ENCODE results near the gene MPPED2. TPM values are rescaled to one million over a fixed set of nuclear protein-coding genes. Genes with fewer than 3 reads are reported as not detected.

MPPED2 gene
- polyA plus RNA-seq, 1 donor, result 6.5 TPM

DNA sequence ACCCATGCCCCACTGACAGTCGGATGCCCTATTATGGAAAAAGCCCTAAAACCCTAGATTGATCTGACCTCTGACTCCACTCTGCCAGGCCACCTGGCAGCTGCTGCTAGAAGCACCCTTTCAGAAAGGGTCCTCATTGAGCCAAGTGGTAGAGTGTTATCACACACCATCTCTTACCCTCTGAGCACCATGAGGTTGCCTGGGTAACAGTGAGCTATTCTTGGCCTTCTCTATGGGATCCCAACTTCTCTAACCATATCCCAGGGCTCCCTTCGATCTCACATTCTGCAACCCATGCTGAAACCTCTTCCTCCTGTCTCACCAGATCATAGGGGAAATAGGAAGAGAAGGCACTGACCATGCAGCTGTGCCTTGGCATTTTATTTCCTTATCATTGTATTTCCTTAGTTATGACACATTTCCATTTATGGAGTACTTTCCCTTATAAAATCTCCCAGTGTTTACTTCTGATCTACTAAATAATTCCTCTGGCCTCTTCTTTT lies 52.7 kb downstream of the MPPED2 start:
- no peak for DNase-seq (ENCODE audit: low read depth)

DNA sequence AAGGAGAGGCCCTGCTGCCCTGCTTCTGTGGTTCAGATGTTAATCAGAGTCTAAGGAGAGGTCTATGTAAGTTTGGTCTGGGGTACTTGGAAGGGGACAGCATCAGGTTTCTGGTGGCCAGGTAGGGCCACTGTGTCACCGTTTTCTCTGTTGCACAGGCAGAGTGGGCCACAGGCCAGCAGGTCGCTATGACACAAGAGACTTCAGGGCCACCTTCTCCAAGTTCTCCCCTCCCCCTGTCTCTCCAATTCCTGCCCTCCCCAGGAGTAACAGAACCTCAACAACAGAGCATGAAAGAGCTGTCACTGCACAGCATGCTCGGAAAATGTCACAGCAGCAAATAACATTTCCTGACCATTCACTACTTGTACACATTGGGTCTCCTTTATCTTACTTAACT lies 58.6 kb downstream of the MPPED2 start:
- no peak for DNase-seq (ENCODE audit: low read depth)

DNA sequence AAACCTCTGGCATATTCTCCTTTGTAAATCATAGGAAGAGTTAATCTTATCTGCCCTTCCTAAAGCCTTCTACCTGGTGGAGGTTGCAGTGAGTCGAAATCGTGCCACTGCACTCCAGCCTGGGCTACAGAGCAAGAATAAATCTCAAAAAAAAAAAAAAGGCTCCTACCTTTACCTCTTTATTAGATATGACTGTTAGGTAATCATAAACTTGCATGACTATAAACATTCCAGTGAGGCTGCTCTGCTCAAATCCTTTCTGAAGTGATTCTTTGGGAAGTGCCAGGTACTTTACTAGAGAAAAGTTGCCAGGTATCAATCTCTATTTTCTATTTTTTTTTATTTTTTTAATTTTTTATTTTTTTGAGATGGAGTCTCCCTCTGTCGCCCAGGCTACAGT lies 59.6 kb downstream of the MPPED2 start:
- no peak for DNase-seq (ENCODE audit: low read depth)

DNA sequence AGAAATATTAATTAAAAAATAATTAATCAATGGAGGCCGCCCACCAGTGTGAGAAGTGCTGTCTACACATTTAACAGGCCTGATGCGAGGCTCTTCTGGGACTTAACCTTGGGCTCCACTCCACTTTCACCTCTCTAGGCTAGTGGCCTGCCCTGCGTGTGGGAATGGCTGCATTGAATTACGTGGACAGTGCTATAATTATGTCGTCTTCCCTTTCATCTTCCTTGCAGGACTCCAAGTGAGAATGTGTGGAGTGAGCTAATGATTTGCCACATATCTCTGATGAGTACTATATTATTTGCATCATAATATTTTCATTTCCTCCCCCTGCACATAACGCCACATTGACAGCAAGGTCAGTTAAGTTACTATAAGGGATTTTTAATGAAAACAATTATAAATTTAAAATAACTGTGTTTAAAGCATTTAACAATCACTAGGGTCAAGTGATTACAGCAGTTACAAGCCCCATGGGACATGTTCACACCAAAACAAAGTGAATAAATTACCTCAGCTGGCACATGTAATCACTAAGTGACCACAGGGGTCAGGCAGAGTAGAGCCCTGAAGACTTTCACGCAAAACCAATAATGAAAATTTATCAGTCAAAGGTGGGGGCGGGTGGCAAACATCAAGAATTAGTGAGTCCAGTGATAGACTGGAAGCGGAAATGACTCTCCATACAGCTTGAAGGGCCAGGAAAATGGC lies 63.5 kb downstream of the MPPED2 start:
- DNase-seq (ENCODE audit: low read depth), result no peak

DNA sequence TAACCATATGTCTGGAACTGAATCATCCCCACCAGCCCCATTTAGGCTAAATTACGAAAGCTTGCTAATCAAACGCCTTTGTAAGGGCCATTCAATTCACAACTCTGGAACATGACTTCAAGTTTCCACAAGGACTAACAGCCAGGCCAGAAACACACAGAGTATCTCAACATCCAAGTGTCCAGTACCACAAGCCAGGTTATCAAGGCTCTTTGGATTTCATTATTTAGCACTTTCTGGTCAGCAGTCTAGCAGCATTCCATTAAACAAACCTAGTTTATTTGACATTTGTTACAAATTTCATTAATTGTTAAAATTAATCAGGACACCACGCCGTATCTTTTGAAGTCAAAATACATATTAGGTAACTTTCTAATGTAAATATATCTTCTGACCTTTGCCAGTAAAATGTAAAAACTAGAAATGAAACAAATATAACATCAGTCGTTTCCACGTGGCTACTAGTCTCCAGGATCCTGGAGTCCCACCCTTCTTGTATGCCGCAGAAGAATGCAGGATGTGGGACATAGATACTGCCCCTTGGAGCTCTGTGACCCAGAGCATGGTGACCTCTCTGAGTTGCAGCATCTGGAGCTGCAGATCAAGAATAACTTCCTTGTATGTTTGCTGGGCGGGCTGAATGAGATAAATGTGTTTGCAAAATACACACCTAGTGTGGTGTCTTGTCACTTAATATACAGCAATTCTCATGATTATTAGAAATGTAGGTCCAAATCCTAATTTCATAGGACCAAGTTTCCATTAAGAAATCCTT lies 64.7 kb downstream of the MPPED2 start:
- no peak for DNase-seq (ENCODE audit: low read depth)

DNA sequence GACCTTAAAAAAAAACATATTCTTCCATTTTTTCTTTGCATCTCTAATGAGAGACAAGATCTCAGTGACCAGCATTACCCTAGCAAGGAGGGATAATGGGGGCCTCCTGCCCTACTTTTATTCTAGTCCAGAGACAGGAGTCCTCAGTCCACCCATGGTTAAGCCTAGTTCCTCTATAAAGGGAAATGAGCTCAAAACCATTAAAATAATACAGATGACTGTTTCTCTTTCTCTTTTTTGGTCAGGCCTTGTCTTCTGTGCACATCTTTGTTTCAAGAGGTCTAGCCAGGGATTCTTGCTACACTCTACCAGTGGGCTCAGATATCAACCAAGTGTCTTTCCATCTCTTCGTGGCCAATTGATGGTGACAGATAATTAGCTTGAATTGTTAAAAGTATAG lies 73.1 kb downstream of the MPPED2 start:
- DNase-seq (ENCODE audit: low read depth), result no peak

DNA sequence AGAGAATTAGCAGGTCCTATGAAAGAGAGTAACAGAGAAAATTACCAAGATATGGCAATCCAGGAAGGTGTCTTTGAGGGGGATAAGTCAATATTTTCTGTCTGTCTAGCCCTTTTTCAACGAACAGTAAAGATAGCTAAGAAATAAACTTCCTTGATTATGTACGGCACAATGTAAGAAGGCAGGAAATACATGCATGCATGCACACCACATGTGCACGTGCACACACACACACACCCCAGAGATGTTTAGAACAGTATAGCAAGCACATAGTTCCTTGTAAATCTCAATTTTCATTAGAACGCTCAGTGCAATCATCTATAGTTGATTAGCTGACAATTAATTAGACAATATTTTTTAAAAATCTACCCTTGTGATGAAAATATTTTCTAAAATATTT lies 74.7 kb downstream of the MPPED2 start:
- DNase-seq (ENCODE audit: low read depth), result no peak

DNA sequence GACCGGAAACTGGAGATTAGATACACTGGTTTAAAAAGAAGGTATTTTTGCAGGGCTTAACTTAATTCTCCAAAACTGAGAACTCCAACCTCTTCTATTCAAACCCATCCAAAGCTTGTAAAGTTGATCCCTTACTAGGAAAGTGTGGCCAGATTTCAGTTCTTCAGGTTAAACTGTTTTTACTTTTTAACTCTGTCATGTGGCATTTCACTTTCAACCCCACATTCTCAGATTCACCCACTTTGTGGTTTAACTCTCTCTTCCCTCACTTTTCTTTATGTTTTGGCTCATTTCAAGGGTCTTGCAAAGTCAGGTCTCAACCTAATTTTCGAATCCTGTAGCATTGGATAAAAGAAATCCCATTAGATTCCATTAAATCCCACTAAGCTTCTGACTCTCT lies 75.4 kb downstream of the MPPED2 start:
- no peak for DNase-seq (ENCODE audit: low read depth)

DNA sequence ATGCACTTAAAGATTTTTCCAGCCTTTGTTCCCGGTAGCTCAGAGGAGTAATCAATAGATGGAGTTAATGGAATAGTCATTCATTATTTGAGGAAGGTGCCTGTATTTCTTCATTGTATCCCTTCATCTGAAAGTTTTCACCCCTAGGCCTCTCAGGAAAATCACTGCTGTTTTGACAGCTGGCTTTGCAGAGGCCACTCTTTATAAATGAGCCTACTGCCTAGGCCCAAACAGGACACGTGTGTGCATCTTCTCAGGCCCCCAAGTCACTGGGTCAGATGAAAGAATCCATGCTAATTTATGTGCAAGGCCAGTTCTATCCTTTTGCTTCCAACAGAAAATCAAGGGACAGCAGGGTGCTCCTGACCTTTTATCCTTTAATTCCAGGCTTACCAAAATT lies 76.8 kb downstream of the MPPED2 start:
- DNase-seq (ENCODE audit: low read depth), result no peak

DNA sequence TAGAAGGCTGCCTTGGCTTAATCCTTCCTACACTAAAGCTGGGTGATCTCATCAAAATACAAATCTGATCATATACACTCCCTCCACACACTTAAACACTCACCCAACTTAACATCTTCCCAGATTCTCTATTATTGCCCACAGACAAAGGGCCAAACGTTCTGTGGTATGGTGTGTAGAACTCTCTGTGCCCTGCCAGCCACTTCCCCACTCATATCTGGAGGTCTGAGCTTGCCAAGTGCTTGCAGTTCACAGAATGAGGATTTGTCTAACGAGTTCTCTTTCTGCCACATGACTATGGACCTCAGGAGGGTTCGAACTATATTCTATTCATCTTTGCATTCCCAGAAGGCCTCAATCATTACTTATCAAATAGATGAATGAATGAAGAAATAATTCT lies 77.6 kb downstream of the MPPED2 start:
- no peak for DNase-seq (ENCODE audit: low read depth)

DNA sequence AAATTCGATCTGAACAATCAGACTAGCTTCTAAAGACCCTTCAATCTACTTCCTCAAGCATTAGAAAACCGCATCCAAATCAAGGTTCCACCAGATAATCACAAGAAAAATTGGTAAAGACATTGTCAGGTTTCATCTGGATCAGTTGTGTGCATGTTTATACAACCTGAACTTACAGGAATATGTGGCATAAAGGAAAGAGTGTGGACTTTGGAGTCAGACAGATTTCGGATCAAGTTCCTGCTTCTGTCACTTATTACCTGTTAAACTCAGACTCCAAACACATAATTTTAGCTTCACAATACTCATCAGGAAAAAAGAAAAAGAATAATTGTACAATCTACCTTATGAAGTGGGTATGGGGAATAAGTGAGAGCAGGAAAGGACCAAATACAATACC lies 80.5 kb downstream of the MPPED2 start:
- DNase-seq (ENCODE audit: low read depth), result no peak

DNA sequence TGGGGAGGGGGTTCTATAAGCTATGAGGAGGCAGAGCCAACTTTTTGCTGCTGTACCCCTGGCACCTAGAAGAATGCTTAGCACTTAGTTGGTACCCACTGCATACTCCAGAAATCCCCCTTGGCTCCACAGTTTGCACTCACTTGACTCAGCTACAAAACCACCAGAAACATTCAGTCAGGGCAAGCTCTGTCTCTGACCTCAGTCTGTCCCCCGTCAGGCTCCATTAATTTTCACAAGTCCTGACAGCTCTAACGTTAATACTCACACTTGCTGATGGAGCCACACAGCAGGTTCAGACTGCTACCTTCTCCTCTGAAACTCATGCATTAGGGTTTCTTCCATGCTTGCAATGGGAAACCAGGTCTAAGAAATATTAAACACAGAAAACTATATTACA lies 81.7 kb downstream of the MPPED2 start:
- no peak for DNase-seq (ENCODE audit: low read depth)

DNA sequence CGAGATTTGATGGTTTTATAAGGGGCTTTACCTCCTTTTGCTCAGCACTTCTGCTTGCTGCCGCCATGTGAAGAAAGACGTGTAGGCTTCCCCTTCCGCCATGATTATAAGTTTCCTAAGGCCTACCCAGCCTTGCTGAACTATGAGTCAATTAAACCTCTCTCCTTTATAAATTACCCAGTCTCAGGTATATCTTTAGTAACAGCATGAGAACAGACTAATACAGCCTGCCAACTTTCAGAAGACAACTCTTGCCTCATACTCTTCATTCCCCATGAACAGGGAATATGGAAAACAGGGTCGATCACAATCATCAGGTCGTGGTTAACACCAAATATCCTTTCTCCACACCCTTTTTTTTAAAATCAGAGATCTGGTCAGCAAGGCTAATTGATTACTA lies 83.0 kb downstream of the MPPED2 start:
- no peak for DNase-seq (ENCODE audit: low read depth)

DNA sequence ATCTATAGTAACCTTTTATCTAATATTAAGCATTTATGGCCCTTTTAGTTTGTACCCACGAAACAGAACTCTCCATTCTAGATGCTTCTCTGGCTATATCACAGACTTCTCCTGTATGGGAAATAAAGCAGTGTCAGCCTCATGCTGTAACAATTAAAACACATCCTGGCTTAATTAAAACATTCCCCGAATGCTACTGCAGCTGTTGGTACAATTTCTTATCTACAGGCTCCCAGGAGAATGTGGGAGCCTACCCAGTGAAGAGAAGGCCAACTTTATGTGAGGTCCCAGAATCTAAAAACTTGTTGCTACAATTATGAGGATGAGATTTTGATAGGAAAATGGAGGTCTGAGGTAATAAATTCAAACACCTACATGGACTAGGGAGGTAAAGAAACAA lies 83.8 kb downstream of the MPPED2 start:
- DNase-seq (ENCODE audit: low read depth), result no peak

DNA sequence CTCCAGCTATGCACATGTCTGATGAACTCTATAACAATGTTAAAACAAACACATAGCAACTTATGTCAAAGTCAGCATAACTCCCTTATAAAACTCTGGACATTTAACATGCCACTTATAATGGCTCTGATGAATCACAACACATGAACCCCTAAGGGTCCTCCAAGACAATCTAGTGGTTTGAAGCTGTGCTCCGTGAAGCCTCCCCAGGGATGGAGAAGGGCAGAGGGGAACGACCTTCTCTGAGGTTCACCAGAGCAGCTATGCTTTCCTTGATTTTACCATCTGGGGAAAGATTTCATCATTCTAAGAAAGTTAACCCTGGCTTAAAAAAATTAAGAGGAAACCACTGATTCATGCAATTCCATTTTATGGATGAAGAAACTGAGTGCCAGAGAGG lies 84.4 kb downstream of the MPPED2 start:
- DNase-seq (ENCODE audit: low read depth), result no peak

DNA sequence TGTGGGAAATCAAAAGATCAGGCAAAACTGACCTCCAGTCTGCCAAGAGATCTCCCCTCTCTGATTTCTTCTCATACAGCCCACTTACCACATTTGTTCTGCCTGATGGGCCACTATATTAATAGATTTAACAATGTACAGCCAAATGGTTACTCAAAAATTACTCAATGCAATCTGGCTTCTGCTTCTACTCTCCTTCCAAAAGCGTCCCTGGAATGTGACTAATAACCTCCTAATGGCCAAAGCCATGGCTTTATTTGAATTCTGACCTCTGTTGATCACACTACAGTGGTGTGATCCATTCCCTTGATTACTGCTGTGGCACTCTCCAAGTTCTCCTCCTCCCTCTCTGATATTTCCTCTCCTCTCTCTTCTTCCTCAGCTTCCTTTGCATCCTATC lies 86.2 kb downstream of the MPPED2 start:
- no peak for DNase-seq (ENCODE audit: low read depth)

DNA sequence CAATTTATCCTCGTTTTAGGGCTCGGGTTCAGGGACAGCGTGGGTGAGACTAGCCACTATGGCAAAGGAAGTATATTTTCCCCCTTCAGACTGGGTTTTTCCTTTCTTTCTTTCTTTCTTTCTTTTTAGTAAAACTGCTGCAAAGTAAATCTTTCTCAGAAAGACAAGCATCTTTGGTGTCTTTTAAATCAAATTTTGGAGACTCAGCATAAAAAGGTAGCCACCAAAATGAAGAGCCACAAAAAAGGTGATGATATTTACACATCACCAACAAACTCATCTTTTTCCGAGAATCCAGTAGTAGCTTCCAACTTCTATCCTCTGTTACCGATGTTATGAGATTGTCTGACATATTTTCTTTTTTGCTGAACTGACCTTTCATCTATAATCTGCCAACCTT lies 88.6 kb downstream of the MPPED2 start:
- DNase-seq (ENCODE audit: low read depth), result no peak

DNA sequence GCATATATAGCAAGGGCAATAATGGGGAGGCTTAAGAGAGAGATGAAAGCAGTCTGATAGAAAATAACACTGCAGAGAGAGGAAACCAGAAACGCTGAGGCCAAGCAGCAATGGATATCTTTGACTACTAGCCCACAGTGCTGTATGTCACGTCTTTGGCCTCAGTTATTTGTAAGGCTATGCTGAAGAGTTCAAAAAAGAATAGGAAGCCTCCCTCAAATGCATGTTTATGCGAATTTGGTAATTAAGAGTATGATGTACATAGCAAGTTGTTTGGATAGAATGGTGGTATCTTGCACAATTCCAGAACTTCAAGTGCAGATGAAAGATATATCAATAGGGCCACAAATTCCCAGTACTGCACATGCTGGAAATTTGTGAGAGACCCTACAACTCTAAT lies 89.2 kb downstream of the MPPED2 start:
- DNase-seq (ENCODE audit: low read depth), result no peak

DNA sequence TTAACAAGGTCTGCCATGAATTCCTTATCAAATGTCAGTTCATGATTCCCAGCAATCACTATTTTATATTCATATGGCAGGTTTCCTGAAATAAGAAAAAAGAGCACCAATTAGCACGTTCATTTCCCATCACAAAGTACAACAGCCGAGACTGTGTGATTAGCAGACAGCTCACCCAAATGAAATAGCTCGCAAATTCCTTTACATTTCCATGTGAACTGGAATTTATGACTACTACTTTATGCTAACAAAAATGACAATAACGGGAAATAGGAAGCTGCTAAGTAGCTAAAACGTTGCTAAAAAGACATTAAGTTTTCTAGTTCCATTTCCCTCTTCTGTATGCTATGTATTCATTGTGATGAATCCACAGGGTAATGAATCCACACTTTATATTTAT lies 90.7 kb downstream of the MPPED2 start:
- DNase-seq (ENCODE audit: low read depth), result no peak

DNA sequence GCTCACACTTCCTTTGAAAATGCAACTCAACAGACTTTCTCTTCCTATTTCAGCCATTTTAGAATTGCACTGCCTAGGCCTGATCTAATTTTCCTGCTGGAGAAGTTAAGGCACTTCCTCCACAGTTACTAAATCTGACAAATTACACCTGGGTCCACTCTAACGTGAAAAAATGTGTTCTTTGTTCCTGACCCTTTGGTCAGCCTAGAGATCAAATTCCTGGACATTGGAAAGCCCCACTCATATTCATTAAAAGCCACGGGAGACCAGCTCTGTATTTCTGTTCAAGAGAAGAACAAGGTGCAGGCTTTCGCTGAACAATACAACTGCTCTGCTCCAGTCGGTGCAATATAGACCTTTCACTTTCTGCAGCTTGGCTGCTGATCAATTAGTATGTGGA lies 96.6 kb downstream of the MPPED2 start:
- DNase-seq (ENCODE audit: low read depth), result no peak

DNA sequence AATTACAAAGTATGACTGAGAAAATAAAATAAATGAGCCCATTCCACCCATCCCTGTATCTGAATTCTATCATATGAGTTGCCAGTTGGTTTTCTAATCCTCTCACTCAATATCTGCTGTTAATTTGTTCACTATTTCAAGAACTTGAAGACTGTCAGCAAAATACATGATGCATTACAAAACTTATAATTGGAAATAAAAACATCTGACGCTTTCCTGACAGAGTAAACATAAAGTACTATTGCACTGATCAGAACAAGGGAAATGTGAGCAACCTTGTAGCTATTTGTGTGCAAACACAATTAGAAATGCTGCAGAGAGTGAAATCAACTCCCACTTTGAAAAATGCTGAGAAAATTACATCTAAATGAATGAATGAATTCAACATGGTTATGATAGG lies 97.1 kb downstream of the MPPED2 start:
- DNase-seq (ENCODE audit: low read depth), result no peak

DNA sequence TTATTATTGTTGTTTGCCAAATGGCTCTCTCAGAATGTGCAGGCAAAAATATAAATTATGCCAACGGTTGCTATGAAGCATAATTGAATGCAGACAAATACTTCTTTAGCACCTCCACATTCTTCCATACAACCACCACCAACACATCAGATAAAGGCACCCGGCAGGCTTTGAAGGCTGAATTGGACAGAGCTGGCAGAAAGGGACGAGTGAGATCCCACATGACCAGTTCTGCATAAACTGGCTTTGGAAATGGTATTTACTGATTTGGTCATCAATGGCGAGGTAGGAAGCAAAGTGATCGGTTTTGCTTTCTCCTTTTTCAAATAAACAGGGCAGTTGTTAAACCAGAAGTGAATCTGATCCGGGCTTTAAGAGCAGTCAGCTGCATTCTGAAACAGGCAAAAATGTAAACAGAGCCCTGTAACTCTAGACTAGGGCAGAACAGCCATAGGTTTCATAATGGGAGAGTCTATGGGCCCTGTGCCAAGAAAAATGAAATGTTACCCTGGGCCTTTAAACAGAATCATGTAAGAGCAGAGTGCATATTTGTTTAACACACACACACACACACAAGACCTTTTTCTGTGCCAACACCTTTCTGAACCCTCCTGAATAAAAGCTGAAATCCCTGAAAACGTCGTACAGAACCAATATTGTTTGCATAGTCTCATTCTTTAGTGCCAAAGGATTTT lies 97.7 kb downstream of the MPPED2 start:
- no peak for DNase-seq (ENCODE audit: low read depth)

Data from forelimb muscle (tissue), 1 donor.